Activated naive CD4-positive, alpha-beta T cell treated with anti-CD3 and anti-CD28 coated beads, Interleukin-2, amount 50 U/mL, for 72 hours (primary cell): ENCODE measurements around the gene NKAP. TPM values are rescaled to one million over a fixed set of nuclear protein-coding genes. Genes with fewer than 3 reads are reported as not detected.
A peak's percentile ranks its signal among the peaks of the same experiment; 100 is the strongest.
"Not testable (repeated sequence)": the region's sequence is repeated elsewhere in the genome, so short reads cannot be mapped to it uniquely, and the experiment has no call there.

Experiments used
- ATAC-seq, 2 donors: fragments of 150-1000 bp; cut with Tn5 transposase; 2 replicates each; pipeline ENCODE4 v1.10.0; 2021; ENCODE audit warnings: mild to moderate bottlenecking in 2 of 2, moderate library complexity in 2 of 2
- DNase-seq, 2 donors: peaks; one replicate each; pipeline ENCODE4 v3.0.0; 2021 to 2022; ENCODE audit warnings: low spot score in 2 of 2
- H3K27ac Mint-ChIP-seq, 2 donors: one replicate each; pipeline ENCODE4 v1.8.0; 2022; ENCODE audit warnings: mild to moderate bottlenecking in 2 of 2, mixed read lengths in 2 of 2
- H3K36me3 Mint-ChIP-seq, 2 donors: one replicate each; pipeline ENCODE4 v1.8.0; 2022; ENCODE audit warnings: mixed read lengths in 2 of 2
- H3K9me3 Mint-ChIP-seq, 2 donors: one replicate each; pipeline ENCODE4 v1.8.0; 2022; ENCODE audit warnings: mixed read lengths in 2 of 2
- total RNA-seq, 2 donors: library from RNA; stranded (reverse); gene quantifications; one replicate each; pipeline ENCODE4 v1.2.3, GENCODE V29; 2022

Gene NKAP
- total RNA-seq, 2 donors from 2014 or later = 8.8 to 11.4 TPM

DNA sequence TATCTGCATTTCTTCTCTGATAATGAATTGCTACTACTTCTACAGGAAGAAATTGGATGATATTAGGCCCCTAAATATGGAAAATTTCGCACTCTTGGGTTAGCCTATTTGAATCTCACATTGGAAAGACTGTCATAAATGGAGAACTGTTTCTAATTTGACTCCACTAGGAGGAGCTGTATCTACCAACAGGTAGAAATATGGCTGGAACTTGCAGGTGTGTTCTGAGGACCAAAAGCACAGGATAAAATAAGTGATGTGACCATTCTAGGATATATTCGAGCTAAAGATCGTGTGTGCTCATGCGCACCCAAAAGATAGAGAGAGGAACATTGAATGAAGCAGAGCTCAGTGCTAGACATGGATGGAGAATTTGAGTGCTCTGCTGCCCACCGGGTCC is 4.8 kb upstream of the NKAP start:
- Mint-ChIP-seq H3K27ac (no peak overlapping the region), H3K9me3 (no peaks in the 10 kb centered on the region), H3K36me3 (no peaks in the 10 kb centered on the region)
- ATAC-seq (no peak), DNase-seq (no peak)

DNA sequence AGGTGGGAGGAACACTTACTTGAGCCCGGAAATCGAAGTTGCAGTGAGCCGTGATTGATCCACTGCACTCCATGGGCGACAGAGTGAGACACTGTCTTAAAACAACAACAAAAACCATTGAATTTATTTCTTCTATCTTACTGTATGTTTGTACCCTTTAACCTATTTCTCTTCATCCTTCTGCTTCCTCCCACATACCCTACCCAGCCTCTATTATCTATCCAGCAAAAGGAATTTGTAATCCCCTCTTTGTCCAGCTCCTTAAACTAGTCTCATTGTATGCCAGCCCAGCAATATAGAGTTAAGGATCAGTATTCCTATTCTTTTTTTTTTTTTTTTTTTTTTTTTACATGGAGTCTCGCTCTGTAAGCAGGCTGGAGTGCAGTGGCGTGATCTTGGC is 1.9 kb upstream of the NKAP start:
- no peak for ATAC-seq
- Mint-ChIP-seq H3K36me3 (peaks cover 7 to 10% of the 10 kb centered on the region in 2 donors), H3K27ac (no peak overlapping the region), H3K9me3 (no peaks in the 10 kb centered on the region)
- no peak for DNase-seq

DNA sequence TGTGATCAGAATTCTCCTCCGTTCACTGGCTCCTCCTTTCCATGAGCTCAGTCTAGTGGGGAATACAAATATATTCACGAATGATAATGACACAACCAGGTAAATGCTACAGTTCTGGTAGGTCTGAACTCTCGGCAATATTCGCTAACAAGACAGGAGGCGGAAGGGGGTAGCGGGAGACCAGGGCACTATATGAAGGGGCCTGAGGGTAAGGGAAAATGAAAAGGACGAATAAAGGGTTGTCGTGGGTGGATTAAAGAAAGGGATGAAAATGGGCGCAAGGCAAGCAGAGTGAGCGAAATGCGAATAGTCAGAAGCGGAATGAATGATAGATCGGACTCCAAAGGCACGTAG is 743 bp downstream of the NKAP start:
- ATAC-seq (peak in 1 of 2 donors; percentile 15), DNase-seq (peak in 1 of 2 donors; percentile 5)
- Mint-ChIP-seq H3K36me3 (peaks cover 7 to 10% of the 10 kb centered on the region in 2 donors), H3K27ac (peak overlapping the region; percentile 97 to 98), H3K9me3 (no peaks in the 10 kb centered on the region)

DNA sequence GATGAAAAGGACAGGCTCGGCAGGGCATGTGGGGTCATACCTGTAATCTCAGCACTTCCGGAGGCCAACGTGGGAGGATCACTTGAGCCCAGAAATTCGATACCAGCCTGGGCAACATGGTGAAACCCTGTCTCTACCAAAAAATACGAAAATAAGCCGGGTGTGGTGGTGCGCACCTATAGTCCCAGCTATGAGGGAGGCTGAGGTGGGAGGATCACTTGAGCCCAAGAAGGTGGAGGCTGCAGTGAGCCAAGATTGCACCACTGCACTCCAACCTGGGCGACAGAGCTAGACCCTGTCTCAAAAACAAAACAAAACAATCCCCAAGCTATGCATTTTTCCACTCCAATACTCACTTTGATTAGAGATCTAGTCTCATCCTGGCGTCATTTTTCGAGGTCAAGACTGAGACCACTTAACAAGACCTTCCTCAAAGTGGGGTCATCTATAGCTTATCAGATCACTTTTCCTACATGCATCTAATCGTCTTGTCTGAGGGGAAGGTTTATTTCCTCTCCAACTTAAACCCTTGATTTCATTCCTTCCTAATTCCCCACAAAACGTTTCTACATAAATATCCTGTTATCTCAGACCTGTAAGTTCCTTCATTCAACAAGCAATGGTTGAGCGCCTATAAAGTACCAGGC is 1.3 kb downstream of the NKAP start:
- H3K36me3 Mint-ChIP-seq = peaks cover 7 to 10% of the 10 kb centered on the region in 2 donors
- H3K9me3 Mint-ChIP-seq = no peaks in the 10 kb centered on the region
- H3K27ac Mint-ChIP-seq = peak overlapping the region; percentile 97 to 98
- no peak for DNase-seq
- ATAC-seq = no peak

DNA sequence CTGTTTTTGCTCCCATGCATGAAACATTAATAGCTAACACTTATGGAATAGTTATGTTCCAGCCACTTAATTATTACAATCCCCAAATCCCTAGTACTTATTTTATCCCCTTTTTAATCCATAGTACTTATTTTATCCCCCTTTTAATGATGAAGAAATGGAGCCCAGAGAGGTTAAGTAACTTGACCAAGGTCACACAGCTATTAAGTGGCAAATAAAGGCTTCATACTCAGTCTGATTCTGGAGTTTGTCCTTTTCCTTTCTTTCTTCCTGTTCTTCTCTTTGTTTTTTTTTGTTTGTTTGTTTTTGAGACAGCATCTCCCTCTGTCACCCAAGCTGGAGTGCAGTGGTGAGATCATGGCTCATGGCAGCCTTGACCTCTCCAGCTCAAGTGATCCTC is 2.2 kb downstream of the NKAP start:
- H3K27ac Mint-ChIP-seq = no peak overlapping the region
- DNase-seq = no peak
- no peaks in the 10 kb centered on the region for H3K9me3 Mint-ChIP-seq
- ATAC-seq = no peak
- peaks cover 7 to 10% of the 10 kb centered on the region in 2 donors for H3K36me3 Mint-ChIP-seq

GRCh38 chrX:119935215-119935874 is 8.2 kb downstream of the NKAP start:
- Mint-ChIP-seq H3K36me3 (peaks cover 0 to 8% of the 10 kb centered on the region in 2 donors), H3K27ac (peak overlapping the region in 1 of 2 donors; percentile 52), H3K9me3 (no peaks in the 10 kb centered on the region)
- ATAC-seq (no peak), DNase-seq (no peak)

- DNase-seq, H3K36me3 Mint-ChIP-seq, ATAC-seq, H3K27ac Mint-ChIP-seq, H3K9me3 Mint-ChIP-seq: not testable (repeated sequence)
These were observed 21.2 kb downstream of the NKAP start for GRCh38 chrX:119922391-119922790.

GRCh38 chrX:119919835-119920585 is 23.5 kb downstream of the NKAP start:
- ATAC-seq (no peak), DNase-seq (no peak)
- Mint-ChIP-seq H3K36me3 (peaks cover 1% of the 10 kb centered on the region in 2 donors), H3K27ac (no peak overlapping the region), H3K9me3 (no peaks in the 10 kb centered on the region)

DNA sequence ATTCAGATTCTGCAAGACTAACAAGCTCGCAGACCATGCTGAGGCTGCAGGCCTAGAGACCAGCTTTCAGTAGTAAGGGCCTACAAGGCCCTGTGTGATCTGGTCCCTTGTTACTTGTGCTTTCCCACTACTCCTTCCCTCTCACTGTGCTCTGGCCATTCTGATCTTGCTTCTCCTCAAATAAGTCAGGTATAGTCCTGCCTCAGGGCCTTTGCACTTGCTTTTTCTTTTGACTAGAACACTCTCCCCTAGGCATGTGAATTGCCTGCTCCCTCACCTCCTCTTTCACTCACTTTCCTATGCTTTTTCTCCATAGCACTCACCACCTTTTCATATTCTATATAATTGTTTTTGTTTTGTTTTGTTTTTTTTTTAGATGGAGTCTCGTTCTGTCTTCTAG is 25.7 kb downstream of the NKAP start:
- Mint-ChIP-seq H3K36me3 (no peaks in the 10 kb centered on the region), H3K9me3 (no peaks in the 10 kb centered on the region), H3K27ac (no peak overlapping the region)
- ATAC-seq (no peak), DNase-seq (no peak)

DNA sequence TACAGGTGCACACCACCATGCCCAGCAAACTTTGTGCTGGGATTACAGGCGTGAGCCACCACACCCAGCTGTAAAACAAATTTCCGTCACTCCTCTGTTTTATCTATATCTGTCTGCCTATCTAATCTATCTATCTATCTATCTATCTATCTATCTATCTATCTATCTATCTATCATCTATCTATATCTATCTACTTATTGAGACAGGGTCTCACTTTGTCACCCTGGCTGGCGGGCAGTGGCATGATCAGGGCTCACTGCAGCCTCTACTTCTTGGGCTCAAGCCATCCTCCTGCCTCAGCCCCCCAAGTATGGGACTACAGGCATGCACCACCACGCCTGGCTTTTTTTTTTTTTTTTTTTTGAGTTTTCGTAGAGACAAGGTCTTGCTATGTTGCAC is 27.2 kb downstream of the NKAP start:
- ATAC-seq = no peak

GRCh38 chrX:119900976-119901375 is 42.6 kb downstream of the NKAP start:
- ATAC-seq = no peak
- Mint-ChIP-seq H3K9me3 (no peaks in the 10 kb centered on the region), H3K27ac (peak overlapping the region in 1 of 2 donors; percentile 63), H3K36me3 (no peaks in the 10 kb centered on the region)
- DNase-seq = no peak

More for the DNA sequence above, 27.2 kb downstream of the NKAP start:
- no peak for DNase-seq
- Mint-ChIP-seq H3K36me3 (no peaks in the 10 kb centered on the region), H3K9me3 (no peaks in the 10 kb centered on the region), H3K27ac (no peak overlapping the region)

- ATAC-seq (no peak), DNase-seq (no peak)
- H3K9me3 Mint-ChIP-seq = no peaks in the 10 kb centered on the region
- no peak overlapping the region for H3K27ac Mint-ChIP-seq
- no peaks in the 10 kb centered on the region for H3K36me3 Mint-ChIP-seq
These were observed 44.4 kb downstream of the NKAP start for GRCh38 chrX:119899125-119899524.

GRCh38 chrX:119895843-119896326 is 47.7 kb downstream of the NKAP start, which contains the start of gene AKAP14:
AKAP14 (plus strand) TSS chrX:119895893; CDS start chrX:119903224, 7,331 bp downstream.
- Mint-ChIP-seq H3K36me3 (no peaks in the 10 kb centered on the region), H3K9me3 (no peaks in the 10 kb centered on the region), H3K27ac (no peak within 1 kb of the TSS)
- ATAC-seq (no peak), DNase-seq (no peak)

DNA sequence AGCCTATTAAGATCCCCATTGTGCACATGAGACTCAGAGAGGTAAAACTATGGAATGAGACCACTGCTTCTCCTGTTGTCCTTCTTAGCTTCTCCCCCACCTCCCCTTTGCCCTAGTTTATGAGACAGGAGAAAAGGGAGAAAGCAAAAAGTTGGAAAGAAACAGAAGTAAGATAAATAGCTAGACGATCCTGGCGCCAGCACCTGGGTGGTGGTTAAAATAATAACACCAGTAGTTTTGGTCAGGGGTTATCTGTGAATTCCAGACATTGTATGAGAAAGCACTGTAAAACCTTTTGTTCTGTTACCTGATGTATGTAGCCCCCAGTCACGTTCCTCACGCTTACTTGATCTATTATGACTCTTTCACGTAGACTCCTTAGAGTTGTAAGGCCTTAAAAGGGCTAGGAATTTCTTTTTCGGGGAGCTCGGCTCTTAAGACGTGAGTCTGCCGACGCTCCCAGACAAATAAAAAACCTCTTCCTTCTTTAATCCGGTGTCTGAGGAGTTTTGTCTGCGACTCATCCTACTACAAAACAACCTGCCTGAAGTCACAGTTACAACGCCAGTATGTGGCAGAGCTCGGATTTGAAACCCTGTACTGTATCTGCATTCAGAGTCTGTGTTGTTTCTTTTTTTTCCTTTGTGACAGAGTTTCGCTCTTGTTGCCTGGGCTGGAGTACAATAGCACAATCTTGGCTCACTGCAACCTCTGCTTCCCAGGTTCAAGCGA is 51.4 kb downstream of the NKAP start:
- H3K9me3 Mint-ChIP-seq, H3K36me3 Mint-ChIP-seq, ATAC-seq, H3K27ac Mint-ChIP-seq, DNase-seq: not testable (repeated sequence)

DNA sequence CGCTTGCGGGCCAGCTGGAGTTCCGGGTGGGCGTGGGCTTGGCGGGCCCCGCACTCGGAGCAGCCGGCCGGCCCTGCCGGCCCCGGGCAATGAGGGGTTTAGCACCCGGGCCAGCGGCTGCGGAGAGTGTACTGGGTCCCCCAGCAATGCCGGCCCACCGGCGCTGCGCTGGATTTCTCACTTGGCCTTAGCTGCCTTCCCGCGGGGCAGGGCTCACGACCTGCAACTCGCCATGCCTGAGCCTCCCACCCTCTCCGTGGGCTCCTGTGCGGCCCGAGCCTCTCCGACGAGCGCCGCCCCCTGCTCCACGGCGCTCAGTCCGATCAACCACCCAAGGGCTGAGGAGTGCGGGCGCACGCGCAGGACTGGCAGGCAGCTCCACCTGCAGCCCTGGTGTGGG is 52.9 kb downstream of the NKAP start:
- not testable (repeated sequence) for H3K27ac Mint-ChIP-seq, DNase-seq, H3K36me3 Mint-ChIP-seq, H3K9me3 Mint-ChIP-seq, ATAC-seq

DNA sequence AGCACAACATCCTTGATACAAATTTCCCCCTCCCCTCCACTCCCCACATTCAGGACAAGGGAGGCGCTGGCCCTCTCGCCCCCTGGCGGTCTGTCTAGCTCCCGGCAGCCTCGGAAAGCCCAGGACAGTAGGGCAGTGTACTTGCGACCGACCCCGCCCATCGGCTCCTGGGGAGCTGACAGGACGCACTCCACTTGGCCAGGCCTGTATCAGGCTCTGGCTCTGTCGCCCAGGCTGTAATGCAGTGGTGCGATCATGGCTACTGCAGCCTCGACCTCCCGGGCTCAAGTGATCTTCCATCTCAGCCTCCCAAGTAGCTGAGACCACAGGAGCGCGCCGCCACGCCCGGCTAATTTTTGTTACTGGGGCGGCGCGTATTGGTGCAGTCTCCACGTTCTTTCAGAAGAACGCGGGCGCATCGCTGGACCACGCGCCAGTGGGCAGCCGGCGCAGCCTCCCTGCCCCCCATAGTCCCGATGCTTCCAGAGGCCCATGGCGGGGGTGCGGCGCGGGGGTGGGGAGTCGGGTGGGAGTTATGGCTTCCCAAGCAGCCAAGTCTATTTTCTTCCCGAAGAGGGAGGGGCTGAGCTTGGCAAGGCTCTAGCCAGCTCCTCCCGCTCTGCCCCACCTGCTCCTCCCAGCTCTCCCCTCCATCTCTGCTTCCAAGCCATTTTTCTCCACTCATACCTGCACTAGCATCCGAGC is 55.7 kb downstream of the NKAP start:
- ATAC-seq = peak; percentile 85 to 94
- H3K9me3 Mint-ChIP-seq = no peaks in the 10 kb centered on the region
- H3K36me3 Mint-ChIP-seq = no peaks in the 10 kb centered on the region
- DNase-seq = peak; percentile 57 to 70
- no peak overlapping the region for H3K27ac Mint-ChIP-seq
